ENCODE data around the gene PRDM15. TPM values are rescaled to one million over a fixed set of nuclear protein-coding genes. Genes with fewer than 3 reads are reported as not detected.

Gene PRDM15
- total and polyA plus RNA-seq, 2 experiments from 2014 or later: 3.0 to 10.6 TPM

DNA sequence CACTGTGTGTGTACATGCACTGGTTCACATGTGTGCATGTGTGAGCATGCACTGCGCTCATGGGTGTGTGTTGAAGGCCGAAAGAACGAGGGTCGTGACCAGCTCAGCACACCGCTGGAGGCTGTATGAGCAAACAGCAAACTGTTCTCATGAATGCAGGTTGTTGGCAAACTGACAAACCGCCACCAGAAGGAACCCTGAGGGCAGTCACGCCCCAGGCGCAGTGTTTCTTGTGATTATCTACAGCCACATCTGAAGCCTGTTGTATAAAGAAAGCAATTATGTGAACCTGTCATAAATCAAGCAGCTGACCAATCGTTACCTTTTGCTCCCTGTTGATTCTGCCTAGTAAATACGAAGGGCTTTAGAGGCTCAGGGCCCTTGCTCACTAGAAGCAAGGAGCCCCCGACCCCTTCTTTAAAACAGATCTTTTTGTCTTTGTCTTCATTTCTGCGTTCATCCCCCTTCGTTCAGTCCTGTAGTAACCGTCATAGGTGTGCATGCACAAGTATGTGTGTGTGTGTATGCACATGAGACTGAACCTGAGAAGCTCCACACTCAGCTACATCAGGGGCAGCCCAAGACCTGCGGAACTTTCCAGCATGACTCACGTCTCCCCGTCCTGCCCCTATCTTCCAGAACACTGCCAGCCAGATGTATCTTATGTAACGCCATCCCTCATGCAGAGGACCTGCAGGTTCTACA lies 95.5 kb downstream of the PRDM15 start:
- H3K4me1 ChIP-seq (ENCODE audit: insufficient read depth): peaks cover under 1% of the 10 kb centered on the region; the same call in 1 of the 2 replicates
- no peaks in the 10 kb centered on the region for H3K9me2 ChIP-seq (ENCODE audit: insufficient read depth)
- ATAC-seq (no peak), DNase-seq (ENCODE audit: low spot score) (no peak)
- no peaks in the 10 kb centered on the region for H3K36me3 ChIP-seq (ENCODE audit: insufficient read depth)
- no peak overlapping the region for H2AFZ ChIP-seq
- H3K4me2 ChIP-seq: no peak overlapping the region
- Mint-ChIP-seq H3K36me3 (ENCODE audit: low read depth) (no peaks in the 10 kb centered on the region), H3K9me3 (no peaks in the 10 kb centered on the region), H3K4me1 (peaks cover 5% of the 10 kb centered on the region), H3K4me3 (no peak overlapping the region), H3K27ac (no peak overlapping the region), H3K27me3 (ENCODE audit: insufficient read depth, low read depth, poor library complexity) (no peaks in the 10 kb centered on the region)
- H3K79me2 ChIP-seq (replicated peaks; ENCODE audit: insufficient read depth): no peaks in the 10 kb centered on the region
- H4K20me1 ChIP-seq (replicated peaks; ENCODE audit: insufficient read depth): no peaks in the 10 kb centered on the region
- no peak overlapping the region for H3K27ac ChIP-seq (ENCODE audit: low read depth)
- H3F3A ChIP-seq (replicated peaks; ENCODE audit: low read depth): no peaks in the 10 kb centered on the region
- TF ChIP-seq EZH2 (IDR thresholded peaks at IDR 0.05; ENCODE audit: low read depth, unreplicated experiment) (no peak), NANOG (IDR thresholded peaks at IDR 0.05; ENCODE audit: borderline replicate concordance) (no peak), ZNF114 (CRISPR knock-in tag; IDR thresholded peaks at IDR 0.05) (no peak), JUNB (IDR thresholded peaks at IDR 0.05; ENCODE audit: unreplicated experiment) (no peak), CTCF (conservative IDR thresholded peaks at IDR 0.05; ENCODE audit: low read depth in 2 of 2) (no peak), CREB1 (CRISPR knock-in tag; IDR thresholded peaks at IDR 0.05; ENCODE audit: low read depth) (no peak), POLR2AphosphoS5 (IDR thresholded peaks at IDR 0.05; ENCODE audit: low read depth) (no peak), STAT1 (IDR thresholded peaks at IDR 0.05; ENCODE audit: unreplicated experiment) (no peak), EZH2phosphoT487 (IDR thresholded peaks at IDR 0.05; ENCODE audit: unreplicated experiment) (no peak), ZNF331 (CRISPR knock-in tag; IDR thresholded peaks at IDR 0.05; ENCODE audit: low read depth) (no peak), REST (IDR thresholded peaks at IDR 0.05; ENCODE audit: unreplicated experiment) (no peak)
- TF ChIP-seq, protein P1, sequence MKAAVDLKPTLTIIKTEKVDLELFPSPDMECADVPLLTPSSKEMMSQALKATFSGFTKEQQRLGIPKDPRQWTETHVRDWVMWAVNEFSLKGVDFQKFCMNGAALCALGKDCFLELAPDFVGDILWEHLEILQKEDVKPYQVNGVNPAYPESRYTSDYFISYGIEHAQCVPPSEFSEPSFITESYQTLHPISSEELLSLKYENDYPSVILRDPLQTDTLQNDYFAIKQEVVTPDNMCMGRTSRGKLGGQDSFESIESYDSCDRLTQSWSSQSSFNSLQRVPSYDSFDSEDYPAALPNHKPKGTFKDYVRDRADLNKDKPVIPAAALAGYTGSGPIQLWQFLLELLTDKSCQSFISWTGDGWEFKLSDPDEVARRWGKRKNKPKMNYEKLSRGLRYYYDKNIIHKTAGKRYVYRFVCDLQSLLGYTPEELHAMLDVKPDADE (IDR thresholded peaks at IDR 0.05): no peak
- TF ChIP-seq, protein P2, sequence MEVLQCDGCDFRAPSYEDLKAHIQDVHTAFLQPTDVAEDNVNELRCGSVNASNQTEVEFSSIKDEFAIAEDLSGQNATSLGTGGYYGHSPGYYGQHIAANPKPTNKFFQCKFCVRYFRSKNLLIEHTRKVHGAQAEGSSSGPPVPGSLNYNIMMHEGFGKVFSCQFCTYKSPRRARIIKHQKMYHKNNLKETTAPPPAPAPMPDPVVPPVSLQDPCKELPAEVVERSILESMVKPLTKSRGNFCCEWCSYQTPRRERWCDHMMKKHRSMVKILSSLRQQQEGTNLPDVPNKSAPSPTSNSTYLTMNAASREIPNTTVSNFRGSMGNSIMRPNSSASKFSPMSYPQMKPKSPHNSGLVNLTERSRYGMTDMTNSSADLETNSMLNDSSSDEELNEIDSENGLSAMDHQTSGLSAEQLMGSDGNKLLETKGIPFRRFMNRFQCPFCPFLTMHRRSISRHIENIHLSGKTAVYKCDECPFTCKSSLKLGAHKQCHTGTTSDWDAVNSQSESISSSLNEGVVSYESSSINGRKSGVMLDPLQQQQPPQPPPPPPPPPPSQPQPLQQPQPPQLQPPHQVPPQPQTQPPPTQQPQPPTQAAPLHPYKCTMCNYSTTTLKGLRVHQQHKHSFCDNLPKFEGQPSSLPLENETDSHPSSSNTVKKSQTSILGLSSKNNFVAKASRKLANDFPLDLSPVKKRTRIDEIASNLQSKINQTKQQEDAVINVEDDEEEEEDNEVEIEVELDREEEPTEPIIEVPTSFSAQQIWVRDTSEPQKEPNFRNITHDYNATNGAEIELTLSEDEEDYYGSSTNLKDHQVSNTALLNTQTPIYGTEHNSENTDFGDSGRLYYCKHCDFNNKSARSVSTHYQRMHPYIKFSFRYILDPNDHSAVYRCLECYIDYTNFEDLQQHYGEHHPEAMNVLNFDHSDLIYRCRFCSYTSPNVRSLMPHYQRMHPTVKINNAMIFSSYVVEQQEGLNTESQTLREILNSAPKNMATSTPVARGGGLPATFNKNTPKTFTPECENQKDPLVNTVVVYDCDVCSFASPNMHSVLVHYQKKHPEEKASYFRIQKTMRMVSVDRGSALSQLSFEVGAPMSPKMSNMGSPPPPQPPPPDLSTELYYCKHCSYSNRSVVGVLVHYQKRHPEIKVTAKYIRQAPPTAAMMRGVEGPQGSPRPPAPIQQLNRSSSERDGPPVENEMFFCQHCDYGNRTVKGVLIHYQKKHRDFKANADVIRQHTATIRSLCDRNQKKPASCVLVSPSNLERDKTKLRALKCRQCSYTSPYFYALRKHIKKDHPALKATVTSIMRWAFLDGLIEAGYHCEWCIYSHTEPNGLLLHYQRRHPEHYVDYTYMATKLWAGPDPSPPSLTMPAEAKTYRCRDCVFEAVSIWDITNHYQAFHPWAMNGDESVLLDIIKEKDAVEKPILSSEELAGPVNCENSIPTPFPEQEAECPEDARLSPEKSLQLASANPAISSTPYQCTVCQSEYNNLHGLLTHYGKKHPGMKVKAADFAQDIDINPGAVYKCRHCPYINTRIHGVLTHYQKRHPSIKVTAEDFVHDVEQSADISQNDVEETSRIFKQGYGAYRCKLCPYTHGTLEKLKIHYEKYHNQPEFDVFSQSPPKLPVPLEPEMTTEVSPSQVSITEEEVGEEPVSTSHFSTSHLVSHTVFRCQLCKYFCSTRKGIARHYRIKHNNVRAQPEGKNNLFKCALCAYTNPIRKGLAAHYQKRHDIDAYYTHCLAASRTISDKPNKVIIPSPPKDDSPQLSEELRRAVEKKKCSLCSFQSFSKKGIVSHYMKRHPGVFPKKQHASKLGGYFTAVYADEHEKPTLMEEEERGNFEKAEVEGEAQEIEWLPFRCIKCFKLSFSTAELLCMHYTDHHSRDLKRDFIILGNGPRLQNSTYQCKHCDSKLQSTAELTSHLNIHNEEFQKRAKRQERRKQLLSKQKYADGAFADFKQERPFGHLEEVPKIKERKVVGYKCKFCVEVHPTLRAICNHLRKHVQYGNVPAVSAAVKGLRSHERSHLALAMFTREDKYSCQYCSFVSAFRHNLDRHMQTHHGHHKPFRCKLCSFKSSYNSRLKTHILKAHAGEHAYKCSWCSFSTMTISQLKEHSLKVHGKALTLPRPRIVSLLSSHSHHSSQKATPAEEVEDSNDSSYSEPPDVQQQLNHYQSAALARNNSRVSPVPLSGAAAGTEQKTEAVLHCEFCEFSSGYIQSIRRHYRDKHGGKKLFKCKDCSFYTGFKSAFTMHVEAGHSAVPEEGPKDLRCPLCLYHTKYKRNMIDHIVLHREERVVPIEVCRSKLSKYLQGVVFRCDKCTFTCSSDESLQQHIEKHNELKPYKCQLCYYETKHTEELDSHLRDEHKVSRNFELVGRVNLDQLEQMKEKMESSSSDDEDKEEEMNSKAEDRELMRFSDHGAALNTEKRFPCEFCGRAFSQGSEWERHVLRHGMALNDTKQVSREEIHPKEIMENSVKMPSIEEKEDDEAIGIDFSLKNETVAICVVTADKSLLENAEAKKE (CRISPR knock-in tag; IDR thresholded peaks at IDR 0.05): no peak
- no peaks in the 10 kb centered on the region for H3K27me3 ChIP-seq (ENCODE audit: insufficient read depth)
- H3K4me3 ChIP-seq: no peak overlapping the region

Measured in GM23338 (cell line).